Measurements from ENCODE around the gene JARID2. TPM values are rescaled to one million over a fixed set of nuclear protein-coding genes. Genes with fewer than 3 reads are reported as not detected.

The JARID2 gene
- total RNA-seq, 1 experiment from 2014 or later: 23.6 TPM

- no peaks in the 10 kb centered on the region for H3K27me3 ChIP-seq (ENCODE audit: insufficient read depth, low read length)
- no peak overlapping the region for H3K27ac ChIP-seq (ENCODE audit: low read depth, low read length)
- no peaks in the 10 kb centered on the region for H3K9me3 ChIP-seq (ENCODE audit: control insufficient read depth in 1 of 2, insufficient read depth in 1 of 2, low read depth in 1 of 2, low read length in 2 of 2)
- no peaks in the 10 kb centered on the region for H3K36me3 ChIP-seq (ENCODE audit: control insufficient read depth in 1 of 2, insufficient read depth in 2 of 2, low read length in 2 of 2)
- DNase-seq (ENCODE audit: low read depth, low spot score) (no peak), ATAC-seq (no peak)
- intact Hi-C loops (cut with micrococcal nuclease): no loop called here
- H3K4me2 ChIP-seq (ENCODE audit: low read length): no peak overlapping the region
- H3K9me2 ChIP-seq (ENCODE audit: insufficient read depth): no peaks in the 10 kb centered on the region
- no peaks in the 10 kb centered on the region for H3K4me1 ChIP-seq (ENCODE audit: control insufficient read depth in 1 of 2, insufficient read depth in 2 of 2, low read length in 2 of 2)
- no TSS peak for BruUV-seq (replicated peaks)
- no peak overlapping the region for H3K9ac ChIP-seq (ENCODE audit: low read length)
- H4K20me1 ChIP-seq (ENCODE audit: insufficient read depth): 0 out of 2 replicates have a peak, but pooled peaks cover 4% of the 10 kb centered on the region
- no peak overlapping the region for H3K4me3 ChIP-seq (replicated peaks in 1 of 2; ENCODE audit: low read depth in 1 of 2, low read length in 2 of 2)
- POLR2A ChIA-PET: interaction anchor here (0.7 kb wide), 1 partner anchor 24 kb away, joined by 3 read pairs; no protein-coding TSS in a partner anchor
- CTCF ChIA-PET: no interaction called here
- RAD21 ChIA-PET (ENCODE audit: low non-redundant PET in 1 of 2, low total read pairs in 2 of 2, uncharacterized antibody in 2 of 2, unreplicated experiment in 2 of 2): no interaction called here
- peaks cover 77% of the 10 kb centered on the region for H3K79me2 ChIP-seq (ENCODE audit: insufficient read depth, low read length)
- no peak overlapping the region for H2AFZ ChIP-seq (ENCODE audit: low read depth, low read length, poor library complexity, severe bottlenecking)
- TF ChIP-seq ELF1 (IDR thresholded peaks at IDR 0.05; ENCODE audit: borderline replicate concordance, low read depth): no peak
- TF ChIP-seq EZH2phosphoT487 (IDR thresholded peaks at IDR 0.05; ENCODE audit: borderline replicate concordance): no peak
- no peak for TF ChIP-seq YY1 (IDR thresholded peaks at IDR 0.05; ENCODE audit: extremely low read depth, insufficient replicate concordance, low read depth, low read length)
- TF ChIP-seq SP1 (IDR thresholded peaks at IDR 0.05; ENCODE audit: low read depth): no peak
These were observed 132.4 kb downstream of the JARID2 start for GRCh38 chr6:15378272-15378671.

DNA sequence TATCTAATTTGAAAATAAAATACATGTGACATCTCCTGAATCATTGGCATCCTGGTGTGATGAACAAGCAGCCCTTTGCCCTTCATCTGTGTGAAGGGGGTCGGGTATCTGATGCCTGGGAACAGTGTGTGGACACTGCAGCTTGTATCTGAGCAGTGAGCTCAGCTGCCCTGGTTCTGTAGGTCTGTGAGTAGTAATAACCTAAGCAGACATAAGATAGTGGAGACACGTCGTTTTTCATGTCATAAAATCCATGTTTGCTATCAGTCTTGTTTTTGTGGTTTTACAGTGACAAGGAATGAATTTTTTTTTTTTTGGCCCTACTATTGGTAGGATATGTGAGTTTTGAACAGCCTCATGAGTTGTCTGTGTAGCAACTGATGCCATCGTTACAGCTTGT is 133.0 kb downstream of the JARID2 start:
- DNase-seq (ENCODE audit: low read depth, low spot score): no peak
- no peak overlapping the region for H3K9ac ChIP-seq (ENCODE audit: low read length)
- no peak overlapping the region for H2AFZ ChIP-seq (ENCODE audit: low read depth, low read length, poor library complexity, severe bottlenecking)
- RAD21 ChIA-PET (ENCODE audit: low non-redundant PET in 1 of 2, low total read pairs in 2 of 2, uncharacterized antibody in 2 of 2, unreplicated experiment in 2 of 2): interaction anchor here in 1 of 2 experiments (0.6 kb wide), 1 partner anchor 1062 kb away, joined by 3 read pairs; no protein-coding TSS in a partner anchor
- H4K20me1 ChIP-seq (ENCODE audit: insufficient read depth): 0 out of 2 replicates have a peak, but pooled peaks cover 4% of the 10 kb centered on the region
- H3K4me2 ChIP-seq (ENCODE audit: low read length): no peak overlapping the region
- H3K9me2 ChIP-seq (ENCODE audit: insufficient read depth): no peaks in the 10 kb centered on the region
- H3K4me1 ChIP-seq (ENCODE audit: control insufficient read depth in 1 of 2, insufficient read depth in 2 of 2, low read length in 2 of 2): no peaks in the 10 kb centered on the region
- CTCF ChIA-PET: no interaction called here
- H3K79me2 ChIP-seq (ENCODE audit: insufficient read depth, low read length): peaks cover 75% of the 10 kb centered on the region
- POLR2A ChIA-PET: no interaction called here
- no TSS peak for BruUV-seq (replicated peaks)
- H3K36me3 ChIP-seq (ENCODE audit: control insufficient read depth in 1 of 2, insufficient read depth in 2 of 2, low read length in 2 of 2): no peaks in the 10 kb centered on the region
- no peaks in the 10 kb centered on the region for H3K27me3 ChIP-seq (ENCODE audit: insufficient read depth, low read length)
- no peaks in the 10 kb centered on the region for H3K9me3 ChIP-seq (ENCODE audit: control insufficient read depth in 1 of 2, insufficient read depth in 1 of 2, low read depth in 1 of 2, low read length in 2 of 2)
- no peak overlapping the region for H3K4me3 ChIP-seq (replicated peaks in 1 of 2; ENCODE audit: low read depth in 1 of 2, low read length in 2 of 2)
- no peak for ATAC-seq
- H3K27ac ChIP-seq (ENCODE audit: low read depth, low read length): no peak overlapping the region
- intact Hi-C loops (cut with micrococcal nuclease): no loop called here
- TF ChIP-seq ZFX (IDR thresholded peaks at IDR 0.05) (no peak), SIN3A (IDR thresholded peaks at IDR 0.05; ENCODE audit: low read depth) (no peak), ZBTB33 (IDR thresholded peaks at IDR 0.05; ENCODE audit: extremely low read depth, insufficient replicate concordance, low read length) (no peak), SRF (IDR thresholded peaks at IDR 0.05; ENCODE audit: low read depth) (no peak), FOSL1 (IDR thresholded peaks at IDR 0.05; ENCODE audit: low read depth) (no peak), JUND (IDR thresholded peaks at IDR 0.05) (no peak), CEBPB (IDR thresholded peaks at IDR 0.05; ENCODE audit: low read depth) (no peak), TCF7L2 (IDR thresholded peaks at IDR 0.05; ENCODE audit: borderline replicate concordance, extremely low read depth, insufficient read depth, insufficient read length) (no peak), ZNF274 (IDR thresholded peaks at IDR 0.05; ENCODE audit: low read depth, low read length) (no peak), SP1 (IDR thresholded peaks at IDR 0.05; ENCODE audit: low read depth) (no peak), POLR2A (IDR thresholded peaks at IDR 0.05; ENCODE audit: borderline replicate concordance, extremely low read depth, insufficient read depth, insufficient read length) (no peak), CBX3 (IDR thresholded peaks at IDR 0.05; ENCODE audit: low read depth) (no peak), ELF1 (IDR thresholded peaks at IDR 0.05; ENCODE audit: borderline replicate concordance, low read depth) (no peak), YY1 (IDR thresholded peaks at IDR 0.05; ENCODE audit: extremely low read depth, insufficient replicate concordance, low read depth, low read length) (no peak), EZH2 (IDR thresholded peaks at IDR 0.05) (no peak)
- TF ChIP-seq, protein P1, sequence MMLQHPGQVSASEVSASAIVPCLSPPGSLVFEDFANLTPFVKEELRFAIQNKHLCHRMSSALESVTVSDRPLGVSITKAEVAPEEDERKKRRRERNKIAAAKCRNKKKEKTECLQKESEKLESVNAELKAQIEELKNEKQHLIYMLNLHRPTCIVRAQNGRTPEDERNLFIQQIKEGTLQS (IDR thresholded peaks at IDR 0.05): no peak
- TF ChIP-seq, protein P2, sequence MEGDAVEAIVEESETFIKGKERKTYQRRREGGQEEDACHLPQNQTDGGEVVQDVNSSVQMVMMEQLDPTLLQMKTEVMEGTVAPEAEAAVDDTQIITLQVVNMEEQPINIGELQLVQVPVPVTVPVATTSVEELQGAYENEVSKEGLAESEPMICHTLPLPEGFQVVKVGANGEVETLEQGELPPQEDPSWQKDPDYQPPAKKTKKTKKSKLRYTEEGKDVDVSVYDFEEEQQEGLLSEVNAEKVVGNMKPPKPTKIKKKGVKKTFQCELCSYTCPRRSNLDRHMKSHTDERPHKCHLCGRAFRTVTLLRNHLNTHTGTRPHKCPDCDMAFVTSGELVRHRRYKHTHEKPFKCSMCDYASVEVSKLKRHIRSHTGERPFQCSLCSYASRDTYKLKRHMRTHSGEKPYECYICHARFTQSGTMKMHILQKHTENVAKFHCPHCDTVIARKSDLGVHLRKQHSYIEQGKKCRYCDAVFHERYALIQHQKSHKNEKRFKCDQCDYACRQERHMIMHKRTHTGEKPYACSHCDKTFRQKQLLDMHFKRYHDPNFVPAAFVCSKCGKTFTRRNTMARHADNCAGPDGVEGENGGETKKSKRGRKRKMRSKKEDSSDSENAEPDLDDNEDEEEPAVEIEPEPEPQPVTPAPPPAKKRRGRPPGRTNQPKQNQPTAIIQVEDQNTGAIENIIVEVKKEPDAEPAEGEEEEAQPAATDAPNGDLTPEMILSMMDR (IDR thresholded peaks at IDR 0.05 in 2 of 3, conservative IDR thresholded peaks at IDR 0.05 in 1 of 3; ENCODE audit: borderline replicate concordance in 1 of 3, insufficient read depth in 1 of 3, low read depth in 2 of 3, low read length in 2 of 3): no peak
